Measurements from ENCODE around the gene CCL13. TPM values are rescaled to one million over a fixed set of nuclear protein-coding genes. Genes with fewer than 3 reads are reported as not detected.

Gene CCL13
- polyA plus RNA-seq, 3 donors: 0.10 to 0.27 TPM; not detected in 1

DNA sequence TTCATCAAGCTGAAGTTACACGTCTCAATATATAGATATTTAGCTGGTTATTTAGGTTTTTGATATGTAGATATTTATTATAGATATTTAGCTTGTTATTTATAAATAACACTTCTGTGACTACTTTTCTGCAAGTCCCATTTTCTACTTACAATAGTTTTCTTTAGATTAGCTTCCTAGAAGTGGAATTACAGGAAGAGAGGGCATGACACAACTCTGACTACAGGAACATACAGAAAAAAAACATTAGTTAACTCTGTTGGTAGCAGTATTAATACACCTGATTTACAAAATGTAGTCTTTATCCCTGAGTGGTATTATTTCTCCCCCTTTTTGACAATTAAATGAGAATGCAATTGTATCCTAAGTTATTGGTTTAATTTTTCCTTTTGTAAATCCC is 28.0 kb downstream of the CCL13 start:
- DNase-seq: no peak

DNA sequence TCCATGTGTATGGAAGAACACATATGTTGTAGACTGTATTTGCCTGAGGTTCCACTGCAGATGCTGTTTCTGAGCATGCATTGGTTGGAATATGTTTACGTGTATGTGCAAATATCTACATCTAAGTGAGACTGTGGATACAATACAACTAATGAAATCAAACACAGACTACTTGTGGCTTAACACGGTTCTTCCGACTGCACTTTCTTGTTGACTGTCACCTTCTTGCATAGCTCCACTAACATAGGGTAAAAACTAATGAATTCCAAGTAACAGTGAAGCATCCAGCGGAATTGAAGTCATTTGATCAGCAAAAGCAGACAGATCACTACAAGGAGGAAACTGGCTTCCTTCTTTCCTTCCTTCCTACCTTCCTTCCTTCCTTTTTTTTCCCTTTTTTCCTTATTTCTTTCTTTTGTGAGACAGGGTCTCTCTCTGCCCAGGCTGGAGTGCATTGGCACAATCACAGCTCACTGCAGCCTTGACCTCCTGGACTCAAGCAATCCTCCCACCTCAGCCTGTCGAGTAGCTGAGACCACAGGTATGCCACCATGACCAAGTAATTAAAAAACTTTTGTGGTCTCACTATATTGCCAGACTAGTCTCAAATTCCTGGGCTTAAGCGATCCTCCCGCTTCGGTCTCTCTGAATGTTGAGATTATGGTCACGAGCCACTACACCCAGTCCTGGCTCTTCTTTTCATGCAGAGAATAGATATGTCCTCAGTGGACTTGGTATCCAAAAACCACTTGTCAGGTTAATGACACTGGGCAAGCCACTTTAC is 28.7 kb downstream of the CCL13 start:
- DNase-seq: no peak

DNA sequence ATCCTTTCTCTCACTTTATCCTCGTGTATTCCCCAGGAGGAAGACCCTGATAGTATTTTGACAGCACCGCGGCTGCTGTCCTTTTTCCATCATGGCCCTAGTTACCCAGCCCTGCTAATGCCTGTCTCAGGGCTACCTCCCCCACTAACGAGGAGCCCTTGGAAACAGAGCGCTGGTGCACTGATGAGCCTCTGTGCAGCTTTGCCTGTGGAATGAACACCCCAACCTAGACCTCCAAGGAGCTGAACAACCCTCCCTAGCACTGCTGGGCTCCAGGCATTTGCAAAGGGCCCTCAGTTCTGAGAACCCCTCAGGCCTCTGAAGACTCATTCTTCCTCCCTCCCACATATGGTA is 30.0 kb downstream of the CCL13 start:
- DNase-seq: no peak

DNA sequence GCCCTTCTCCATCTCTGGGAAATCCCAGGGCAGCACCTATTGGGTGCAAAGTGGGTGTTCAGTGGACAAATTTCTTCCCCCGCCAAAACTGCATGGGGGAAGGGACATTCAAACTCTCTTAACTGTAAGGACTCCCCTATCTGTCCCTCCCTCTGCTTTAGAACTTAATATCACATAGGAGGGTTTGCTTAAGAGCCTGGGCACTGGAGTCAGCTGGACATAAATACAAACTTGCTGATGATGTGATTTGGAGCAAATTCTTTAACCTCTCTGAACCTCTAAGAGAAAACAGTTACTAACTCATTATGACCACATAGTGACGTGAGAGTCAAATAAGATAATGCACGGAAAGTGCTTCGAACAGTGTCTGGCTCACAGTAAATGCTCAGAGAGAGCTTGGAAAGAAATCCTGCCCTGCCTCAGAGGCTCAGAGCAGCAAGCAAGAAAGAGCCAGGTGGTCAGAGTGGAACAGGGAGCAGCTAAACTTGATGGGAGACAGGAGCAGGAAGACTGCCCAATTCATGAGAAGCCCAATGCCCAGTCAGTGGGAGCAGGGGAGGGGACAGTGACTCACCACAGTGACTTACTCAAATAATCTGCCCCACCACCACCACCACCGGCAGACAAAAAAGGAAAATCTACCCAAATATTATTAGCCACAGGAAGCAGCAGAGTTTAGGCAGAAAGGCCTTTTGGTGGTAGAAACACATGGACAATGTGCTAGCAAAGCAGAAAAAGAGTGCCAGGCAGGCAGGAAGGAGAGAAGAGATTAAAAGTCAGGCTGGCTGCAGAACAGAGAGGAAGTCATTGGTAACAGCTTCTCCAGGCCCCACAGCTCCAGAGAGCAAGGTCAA is 30.6 kb downstream of the CCL13 start:
- no peak for DNase-seq

DNA sequence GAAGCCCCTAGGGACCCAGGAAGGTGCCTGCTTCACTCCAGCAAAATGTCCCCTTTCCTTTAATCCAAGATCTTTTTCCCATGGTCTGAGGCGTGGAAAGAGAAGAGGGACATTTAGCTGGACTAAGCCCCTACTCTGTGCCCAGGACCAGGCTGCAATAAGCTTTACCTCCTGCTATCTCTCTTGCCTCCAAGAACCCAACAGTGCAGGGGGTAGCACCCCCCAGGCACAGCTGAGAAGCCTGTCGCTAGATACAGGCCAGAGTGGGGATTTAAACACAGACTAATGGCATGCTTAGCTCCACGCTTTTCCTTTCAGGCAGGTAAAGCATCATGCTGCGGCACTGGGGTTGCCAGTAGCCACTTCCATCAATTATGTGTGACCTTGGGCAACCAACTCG is 31.3 kb downstream of the CCL13 start:
- DNase-seq: no peak

DNA sequence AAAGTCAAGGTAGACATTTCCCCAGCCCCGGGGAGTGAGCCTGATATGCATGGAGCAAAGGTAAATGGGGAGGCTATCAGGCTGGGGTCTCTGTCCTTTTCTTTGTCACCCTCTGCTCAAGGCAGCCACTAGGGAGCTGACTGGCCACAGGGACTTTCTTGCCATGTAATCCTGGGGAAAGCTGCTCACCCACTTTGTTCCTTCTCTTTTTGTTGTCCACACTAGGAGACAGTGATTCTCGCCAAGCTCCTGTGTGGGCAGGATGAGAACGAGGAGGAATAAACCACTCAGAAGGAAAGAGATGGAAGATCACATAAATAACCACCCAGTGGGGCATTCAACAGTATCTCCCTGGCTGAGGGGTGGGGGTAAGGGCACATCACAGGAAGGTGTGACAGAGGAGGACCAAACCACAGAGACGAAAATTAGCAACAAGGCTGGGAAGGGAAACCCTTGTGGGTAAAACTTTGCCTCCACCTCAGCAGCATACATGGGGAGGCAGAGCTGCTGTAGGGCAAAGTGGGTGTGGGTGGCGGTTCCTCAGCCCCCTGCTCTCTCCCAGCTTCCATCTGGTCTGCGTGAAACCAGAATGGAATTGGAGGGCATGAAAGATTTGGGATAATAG is 33.0 kb downstream of the CCL13 start:
- DNase-seq: no peak

DNA sequence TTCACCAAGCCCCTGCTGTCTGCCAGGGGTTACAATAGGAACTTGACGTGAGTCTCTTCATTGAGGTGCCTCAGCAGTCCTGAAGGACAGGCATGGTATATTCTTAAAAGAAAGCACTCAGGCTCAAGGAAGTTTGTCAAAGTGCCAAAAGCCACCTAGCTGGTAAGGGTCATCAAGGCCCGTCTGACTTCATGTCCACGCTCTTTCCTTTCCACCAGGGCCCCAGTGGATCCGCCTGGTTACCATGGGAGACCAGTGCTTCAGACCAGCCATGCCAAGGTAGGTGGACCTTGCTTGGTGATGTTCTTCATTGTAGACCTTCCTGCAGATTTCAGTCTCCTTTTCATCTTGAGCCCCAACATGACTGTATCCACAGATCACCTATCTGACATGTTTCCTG is 34.4 kb downstream of the CCL13 start:
- DNase-seq: no peak

DNA sequence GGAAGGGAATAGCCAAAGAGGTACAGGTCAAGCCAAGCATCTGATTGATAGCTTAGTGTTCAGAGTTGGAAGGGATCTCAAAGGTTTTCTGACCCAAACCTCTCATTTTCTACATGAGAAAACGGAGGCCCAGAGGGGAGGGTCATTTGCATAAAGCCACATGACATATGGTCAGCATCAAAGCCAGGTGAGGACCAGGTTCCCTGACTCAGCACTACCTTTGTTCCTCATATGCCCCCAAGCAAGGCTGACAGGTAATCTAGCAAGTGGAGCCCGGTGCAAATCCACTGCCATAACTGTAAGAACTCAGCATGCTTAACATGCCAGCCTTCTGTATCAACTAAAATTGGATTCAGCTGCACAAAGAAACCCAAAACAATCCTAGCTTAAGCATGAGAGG is 35.0 kb downstream of the CCL13 start:
- DNase-seq: no peak

DNA sequence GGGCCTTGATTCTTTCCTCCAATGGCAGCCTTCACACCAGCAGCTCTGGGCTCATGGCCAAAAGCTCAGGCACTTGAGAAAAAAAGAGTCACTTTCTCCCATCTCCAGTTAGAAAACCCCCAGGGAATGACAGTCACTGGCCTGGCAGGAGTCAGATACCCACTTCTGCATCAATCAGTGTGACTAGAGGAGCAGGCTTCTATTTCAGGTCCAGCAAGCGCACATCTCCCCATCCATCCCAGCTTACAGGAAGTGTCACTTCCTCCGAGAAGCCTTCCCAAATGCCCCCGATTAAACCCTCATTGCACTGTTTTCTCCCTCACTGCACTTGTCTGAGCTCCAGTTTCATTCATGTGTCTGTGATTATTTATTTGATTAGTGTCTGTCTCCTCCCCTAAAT is 37.1 kb downstream of the CCL13 start:
- DNase-seq: no peak

DNA sequence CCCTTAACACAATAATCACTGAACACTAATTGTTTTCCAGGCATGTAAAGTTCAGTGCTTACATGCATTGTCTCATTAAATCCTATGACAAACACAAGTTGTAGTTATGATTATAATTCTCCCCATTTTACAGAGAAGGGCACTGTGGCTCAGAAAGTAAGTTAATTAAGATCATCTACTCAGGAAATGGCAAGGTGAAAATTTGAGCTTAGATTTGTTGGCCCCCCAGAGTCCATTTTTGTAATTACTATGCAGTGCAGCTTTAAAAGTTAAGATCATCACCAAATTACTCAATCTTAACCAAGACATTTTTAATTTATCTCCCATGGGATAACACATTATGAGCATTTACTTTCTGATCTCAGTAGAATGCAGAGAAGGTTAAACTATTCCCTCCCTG is 41.0 kb downstream of the CCL13 start:
- DNase-seq: no peak

DNA sequence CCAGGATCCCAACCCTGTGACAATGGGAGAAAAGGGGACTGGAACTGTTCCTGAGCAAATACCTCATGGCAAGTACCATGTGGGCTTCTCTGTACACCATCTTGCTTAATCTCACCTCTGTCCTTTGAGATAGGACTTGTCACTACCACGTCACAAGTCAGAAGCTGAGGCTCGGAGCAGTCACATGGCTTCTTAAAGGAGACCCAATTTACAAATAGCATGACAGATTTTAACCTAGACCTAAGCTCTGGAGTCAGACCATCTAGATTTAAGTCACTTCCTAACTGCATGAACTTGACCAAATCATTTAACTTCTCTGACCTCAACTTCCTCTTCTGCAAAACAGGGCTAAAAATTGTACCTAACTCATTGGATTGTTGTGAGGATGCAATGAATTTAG is 42.7 kb downstream of the CCL13 start:
- DNase-seq: no peak

DNA sequence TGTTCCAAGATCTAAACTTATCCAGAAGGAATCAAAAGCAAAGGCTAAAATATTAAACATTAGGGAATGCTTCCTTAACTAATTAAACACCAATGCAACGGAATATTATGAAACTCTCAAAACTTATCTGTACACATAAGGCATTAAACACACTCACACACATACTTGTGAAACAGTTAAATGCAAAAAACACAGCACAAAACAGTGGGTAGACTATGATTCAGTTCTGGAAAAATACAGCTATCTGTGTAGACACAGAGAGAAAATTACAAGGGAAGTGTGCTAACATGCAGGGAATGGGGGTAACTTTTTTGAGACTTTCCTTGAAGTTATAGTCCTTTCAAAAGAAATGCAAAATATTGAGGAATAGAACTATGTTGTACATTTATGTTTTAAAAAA is 43.4 kb downstream of the CCL13 start:
- no peak for DNase-seq

DNA sequence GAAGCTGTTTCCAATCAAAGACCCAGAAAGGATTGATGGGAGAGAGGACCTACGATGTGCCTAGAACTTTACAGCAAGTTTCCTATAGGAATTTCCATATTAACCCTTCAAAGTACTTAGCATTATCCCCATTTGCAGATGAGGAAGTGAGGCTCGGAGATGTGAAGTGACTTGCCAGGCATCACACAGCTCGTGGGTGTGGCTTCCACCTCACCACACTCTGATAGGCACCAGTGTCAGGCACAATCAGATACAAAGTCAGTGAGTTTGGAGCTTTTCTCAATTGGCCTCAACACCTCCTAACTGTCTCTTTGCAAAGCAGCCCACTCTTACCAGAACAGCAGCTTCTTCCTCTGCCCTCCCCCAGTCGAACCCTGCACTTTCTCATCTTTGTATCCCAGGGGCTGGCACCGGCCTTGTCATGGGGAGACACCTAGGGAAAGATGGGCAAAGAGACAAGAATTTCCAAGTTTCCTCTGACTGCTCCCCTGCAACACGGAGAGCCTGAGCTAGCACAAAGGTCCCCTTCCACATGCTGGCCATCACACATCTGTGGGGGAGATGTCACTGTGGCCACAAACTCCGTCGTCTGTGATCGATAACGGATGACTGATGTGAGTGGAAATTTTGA is 44.1 kb downstream of the CCL13 start:
- no peak for DNase-seq

DNA sequence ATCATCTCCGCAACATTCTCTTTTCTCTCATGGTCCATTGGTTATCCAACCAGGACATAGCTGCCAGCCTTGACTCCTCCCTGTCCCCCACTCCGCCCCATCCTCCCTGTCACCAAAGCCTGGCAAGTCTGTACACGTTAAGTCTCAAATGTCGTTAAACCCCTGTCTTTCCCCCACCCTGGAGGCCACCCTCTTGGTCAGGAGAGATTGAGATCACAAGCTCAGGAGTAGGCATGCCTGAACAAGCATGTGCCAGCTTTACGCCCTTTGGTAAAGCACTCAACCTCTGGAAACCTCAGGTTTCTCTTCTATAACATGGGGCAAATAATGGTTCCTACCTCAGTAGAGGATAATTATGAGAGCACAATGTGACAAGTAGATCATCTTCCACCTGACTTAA is 44.9 kb downstream of the CCL13 start:
- DNase-seq: no peak

DNA sequence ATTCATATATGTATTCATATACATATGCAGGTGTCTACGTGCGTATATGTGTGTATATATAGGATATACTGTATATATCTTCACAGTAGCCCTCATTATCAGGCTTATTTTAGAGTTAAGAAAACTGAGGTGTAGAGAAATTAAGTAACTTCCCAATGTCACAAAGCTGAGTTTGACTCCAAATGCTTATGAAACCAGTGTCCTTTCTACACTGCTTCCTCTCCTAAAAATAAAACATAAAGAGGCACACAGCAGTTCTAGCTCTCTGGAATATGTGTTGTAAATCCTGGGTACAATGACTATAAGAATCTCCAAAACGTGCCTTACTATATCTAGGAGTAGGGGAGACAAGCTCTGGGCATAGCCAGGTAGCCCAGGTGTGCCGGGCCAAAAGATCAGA is 46.7 kb downstream of the CCL13 start:
- no peak for DNase-seq

DNA sequence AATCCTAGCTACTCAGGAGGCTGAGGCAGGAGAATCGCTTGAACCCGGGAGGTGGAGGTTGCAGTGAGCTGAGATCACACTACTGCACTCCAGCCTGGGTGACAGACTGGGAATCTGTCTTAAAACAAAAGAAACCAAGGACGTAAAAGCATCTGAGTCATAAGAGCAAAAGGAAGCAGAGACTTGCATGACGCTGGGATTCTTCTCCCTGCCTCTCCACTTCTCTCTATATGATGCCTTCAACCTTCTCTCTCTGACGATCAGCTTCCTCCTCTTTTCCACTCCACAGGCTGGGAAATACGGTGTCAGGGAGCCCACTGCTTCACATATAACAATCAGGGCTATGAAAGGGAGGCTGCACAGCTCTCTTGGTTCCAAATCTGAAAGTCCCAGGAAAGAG is 49.9 kb downstream of the CCL13 start:
- DNase-seq: no peak

Other genes with a start within 250 kb of the CCL13 start
- gene CCL2, start 101.2 kb upstream of the CCL13 start, polyA plus RNA-seq (ENCODE audit: insufficient read length in 3 of 3): 10 to 100 TPM; 14.9 to 17.8 (median 15.7) TPM
- not detected for gene CCL7, start 86.3 kb upstream of the CCL13 start, polyA plus RNA-seq (ENCODE audit: insufficient read length in 3 of 3)
- 1 to 10 TPM in 2 of 3 donors, under 1 TPM in 1; 0.43 to 1.2 (median 1.2) TPM for gene CCL11, start 70.7 kb upstream of the CCL13 start, polyA plus RNA-seq (ENCODE audit: insufficient read length in 3 of 3)
- gene CCL8, start 37.0 kb upstream of the CCL13 start, polyA plus RNA-seq (ENCODE audit: insufficient read length in 3 of 3): under 1 TPM in 2 of 3 donors, not detected in 1; 0.09 to 0.18 TPM
- not detected for gene CCL1, start 6.8 kb downstream of the CCL13 start, polyA plus RNA-seq (ENCODE audit: insufficient read length in 3 of 3)
- 1 to 10 TPM; 2.8 to 5.2 (median 2.9) TPM for gene TMEM132E, start 223.1 kb downstream of the CCL13 start, polyA plus RNA-seq (ENCODE audit: insufficient read length in 3 of 3)